Astrocyte (in vitro differentiated cells and primary cell): ENCODE data around the gene PTPRN. TPM values are rescaled to one million over a fixed set of nuclear protein-coding genes. Genes with fewer than 3 reads are reported as not detected.

Source experiments
- DNase-seq: peaks from one replicate; pipeline ENCODE4 v3.0.0-alpha.2; 2010; ENCODE audit warnings: low read depth
- FAIRE-seq: peaks from 2 replicates; lab custom pipeline; 2011; peaks lifted over from hg19 to GRCh38; lab: Jason Lieb, UNC
- H2AFZ ChIP-seq: 2 replicates; pipeline ENCODE4 v1.6.0; 2012; ENCODE audit warnings: low read depth, low read length, inconsistent platforms
- H3K27ac ChIP-seq: 2 replicates; pipeline ENCODE4 v1.5.1; 2011; ENCODE audit warnings: low read depth, low read length, inconsistent platforms
- H3K27me3 ChIP-seq: 2 replicates; pipeline ENCODE4 v1.6.0; 2011; ENCODE audit warnings: low read length, inconsistent platforms; ENCODE audit not compliant: insufficient read depth
- H3K36me3 ChIP-seq: 2 replicates; pipeline ENCODE4 v1.5.1; 2011; ENCODE audit warnings: low read length, inconsistent platforms; ENCODE audit not compliant: insufficient read depth
- H3K4me1 ChIP-seq: 2 replicates; pipeline ENCODE4 v1.5.1; 2011; ENCODE audit warnings: low read length, inconsistent platforms; ENCODE audit not compliant: insufficient read depth
- H3K4me2 ChIP-seq: 2 replicates; pipeline ENCODE4 v1.6.0; 2012; ENCODE audit warnings: low read length, inconsistent platforms
- H3K4me3 ChIP-seq: 2 replicates; pipeline ENCODE4 v1.5.1; 2011; ENCODE audit warnings: low read depth, mild to moderate bottlenecking, low read length, inconsistent platforms; ENCODE audit not compliant: insufficient read depth
- H3K79me2 ChIP-seq: 2 replicates; pipeline ENCODE4 v1.6.0; 2012; ENCODE audit warnings: mild to moderate bottlenecking, low read length, inconsistent platforms; ENCODE audit not compliant: insufficient read depth
- H3K9ac ChIP-seq: 2 replicates; pipeline ENCODE4 v1.6.0; 2012; ENCODE audit warnings: mild to moderate bottlenecking, low read length, inconsistent platforms
- H3K9me3 ChIP-seq: 2 replicates; pipeline ENCODE4 v1.5.1; 2012; ENCODE audit warnings: low read depth, mild to moderate bottlenecking, low read length, inconsistent platforms; ENCODE audit not compliant: insufficient read depth
- H4K20me1 ChIP-seq: 2 replicates; pipeline ENCODE4 v1.6.0; 2012; ENCODE audit warnings: low read length, inconsistent platforms; ENCODE audit not compliant: insufficient read depth
- H3K27ac Mint-ChIP-seq: one replicate; pipeline ENCODE4 v1.8.0; 2021; ENCODE audit warnings: mild to moderate bottlenecking, mixed read lengths; ENCODE audit not compliant: unreplicated experiment
- H3K27me3 Mint-ChIP-seq: one replicate; pipeline ENCODE4 v1.8.0; 2021; ENCODE audit warnings: low read depth, mixed read lengths; ENCODE audit not compliant: unreplicated experiment
- H3K36me3 Mint-ChIP-seq: one replicate; pipeline ENCODE4 v1.8.0; 2021; ENCODE audit warnings: low read depth, mixed read lengths; ENCODE audit not compliant: unreplicated experiment
- H3K4me1 Mint-ChIP-seq: one replicate; pipeline ENCODE4 v1.8.0; 2021; ENCODE audit warnings: low read depth, mixed read lengths; ENCODE audit not compliant: unreplicated experiment
- H3K4me3 Mint-ChIP-seq: one replicate; pipeline ENCODE4 v1.8.0; 2021; ENCODE audit warnings: mild to moderate bottlenecking, moderate library complexity, mixed read lengths; ENCODE audit not compliant: unreplicated experiment
- H3K9me3 Mint-ChIP-seq: one replicate; pipeline ENCODE4 v1.8.0; 2021; ENCODE audit warnings: mild to moderate bottlenecking, mixed read lengths; ENCODE audit not compliant: unreplicated experiment
- CTCF ChIP-seq: IDR thresholded peaks from 2 replicates; pipeline ENCODE4 v1.5.1; 2011; ENCODE audit warnings: low read depth, mild to moderate bottlenecking, inconsistent platforms, low read length, moderate library complexity; ENCODE audit not compliant: insufficient read depth
- EZH2 ChIP-seq: IDR thresholded peaks from 2 replicates; pipeline ENCODE4 v1.6.1; 2012; ENCODE audit warnings: mild to moderate bottlenecking, low read length, inconsistent platforms; ENCODE audit not compliant: insufficient read depth
- total RNA-seq: library from RNA; stranded (reverse); gene quantifications from 2 replicates; pipeline ENCODE4 v1.2.1, GENCODE V29; 2021

Gene PTPRN
- total RNA-seq, 1 donor from 2014 or later = 76.6 TPM

- Histone ChIP-seq H3K9ac (no peak overlapping the region), H3K4me3 (no peak overlapping the region), H3K27me3 (no peaks in the 10 kb centered on the region), H3K79me2 (no peaks in the 10 kb centered on the region), H3K27ac (no peak overlapping the region), H3K4me1 (peaks cover 19% of the 10 kb centered on the region), H4K20me1 (no peaks in the 10 kb centered on the region), H3K9me3 (no peaks in the 10 kb centered on the region), H3K36me3 (no peaks in the 10 kb centered on the region), H2AFZ (no peak overlapping the region), H3K4me2 (no peak overlapping the region)
- Mint-ChIP-seq H3K9me3 (no peaks in the 10 kb centered on the region), H3K27me3 (peaks cover 8% of the 10 kb centered on the region), H3K27ac (peak overlapping the region; percentile 3), H3K4me1 (peaks cover 22% of the 10 kb centered on the region), H3K4me3 (no peak overlapping the region), H3K36me3 (no peaks in the 10 kb centered on the region)
- no peak for TF ChIP-seq EZH2
- no peak for TF ChIP-seq CTCF
- FAIRE-seq = no peak
- DNase-seq = no peak
Measured at GRCh38 chr2:219272356-219272755, 36.8 kb downstream of the PTPRN start.

GRCh38 chr2:219271021-219271420 is 38.2 kb downstream of the PTPRN start:
- H3K9ac ChIP-seq = no peak overlapping the region
- no peaks in the 10 kb centered on the region for H3K9me3 ChIP-seq
- FAIRE-seq = no peak
- H3K27me3 ChIP-seq = no peaks in the 10 kb centered on the region
- H2AFZ ChIP-seq = no peak overlapping the region
- no peak overlapping the region for H3K4me3 ChIP-seq
- no peaks in the 10 kb centered on the region for H3K36me3 ChIP-seq
- H3K4me2 ChIP-seq = no peak overlapping the region
- Mint-ChIP-seq H3K4me1 (peaks cover 20% of the 10 kb centered on the region), H3K36me3 (no peaks in the 10 kb centered on the region), H3K4me3 (no peak overlapping the region), H3K27ac (no peak overlapping the region), H3K27me3 (peaks cover 19% of the 10 kb centered on the region), H3K9me3 (no peaks in the 10 kb centered on the region)
- no peaks in the 10 kb centered on the region for H4K20me1 ChIP-seq
- H3K27ac ChIP-seq = no peak overlapping the region
- H3K4me1 ChIP-seq = peaks cover 18% of the 10 kb centered on the region
- no peaks in the 10 kb centered on the region for H3K79me2 ChIP-seq
- DNase-seq = no peak
- no peak for TF ChIP-seq CTCF
- no peak for TF ChIP-seq EZH2

GRCh38 chr2:219270055-219270372 is 39.2 kb downstream of the PTPRN start:
- no peak overlapping the region for H3K4me3 ChIP-seq
- H3K79me2 ChIP-seq = no peaks in the 10 kb centered on the region
- DNase-seq (no peak), FAIRE-seq (no peak)
- H3K4me1 ChIP-seq = peaks cover 18% of the 10 kb centered on the region
- Mint-ChIP-seq H3K36me3 (no peaks in the 10 kb centered on the region), H3K9me3 (no peaks in the 10 kb centered on the region), H3K4me3 (no peak overlapping the region), H3K4me1 (peaks cover 20% of the 10 kb centered on the region), H3K27ac (peak overlapping the region; percentile 18), H3K27me3 (peaks cover 19% of the 10 kb centered on the region)
- no peak overlapping the region for H3K9ac ChIP-seq
- no peaks in the 10 kb centered on the region for H4K20me1 ChIP-seq
- no peaks in the 10 kb centered on the region for H3K27me3 ChIP-seq
- H3K4me2 ChIP-seq = no peak overlapping the region
- H3K9me3 ChIP-seq = no peaks in the 10 kb centered on the region
- H2AFZ ChIP-seq = no peak overlapping the region
- H3K36me3 ChIP-seq = no peaks in the 10 kb centered on the region
- H3K27ac ChIP-seq = no peak overlapping the region
- TF ChIP-seq CTCF (no peak), EZH2 (no peak)
